AG04450 (cell line): ENCODE measurements around the gene KIF3A. TPM values are rescaled to one million over a fixed set of nuclear protein-coding genes. Genes with fewer than 3 reads are reported as not detected.

Experiments used
- CTCF ChIA-PET: fragments of 300-600, 350-600 bp; formaldehyde crosslinking; extraction: SDS; loops from one replicate; lab custom pipeline; 2022; ENCODE audit warnings: antibody characterized with exemption, inconsistent platforms; lab: Charles Lee
- POLR2A ChIA-PET: fragments of 350-600 bp; formaldehyde crosslinking; extraction: SDS; loops from one replicate; lab custom pipeline; 2021; ENCODE audit warnings: antibody characterized with exemption, inconsistent platforms; lab: Yijun Ruan, JAX
- DNase-seq: peaks from one replicate; pipeline ENCODE4 v3.0.0-alpha.2; 2011; ENCODE audit warnings: low read depth, low spot score
- H3K27ac ChIP-seq: one replicate; pipeline ENCODE4 v1.5.1; 2012; ENCODE audit warnings: low read depth, low read length, control low read depth
- H3K27me3 ChIP-seq: one replicate; pipeline ENCODE4 v1.6.0; 2012; ENCODE audit warnings: low read length; ENCODE audit not compliant: control insufficient read depth, insufficient read depth
- H3K4me3 ChIP-seq: 2 replicates; pipeline ENCODE4 v1.5.1; 2011; ENCODE audit warnings: mild to moderate bottlenecking, low read depth, low read length, control low read depth
- H3K9me3 ChIP-seq: 2 replicates; pipeline ENCODE4 v1.5.1; 2012; ENCODE audit warnings: low read length; ENCODE audit not compliant: control insufficient read depth, insufficient read depth
- polyA plus RNA-seq: library from polyadenylated mRNA; depleted of rRNA; stranded (reverse); fragments of >200 nt; gene quantifications from 2 replicates; pipeline ENCODE4 v1.2.3, GENCODE V29; 2011
- TF ChIP-seq, protein P1 (sequence below): IDR thresholded peaks from 2 replicates; pipeline ENCODE4 v1.5.1; 2011; ENCODE audit warnings: low read depth, low read length, control low read depth, inconsistent platforms

Gene KIF3A
- polyA plus RNA-seq, 1 experiment, result 8.9 TPM

DNA sequence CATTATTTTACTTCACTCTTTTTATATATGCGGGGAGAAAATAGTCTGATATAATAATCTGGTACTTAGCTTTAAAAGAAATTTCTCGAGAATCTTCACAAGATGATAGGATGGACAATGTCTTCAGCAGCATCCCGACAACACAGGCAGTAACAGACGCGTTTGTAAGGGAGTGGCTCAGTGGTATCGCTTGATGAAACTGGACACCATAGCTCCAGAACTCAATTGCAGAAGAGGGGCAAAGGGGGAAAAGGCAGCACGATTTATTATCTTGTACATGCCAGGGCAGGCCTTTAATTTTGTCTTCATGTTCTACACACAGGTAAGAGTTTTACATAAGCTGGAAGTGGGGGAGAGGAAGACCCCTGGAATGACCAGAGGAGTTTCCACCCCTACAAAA, 47.8 kb downstream of the KIF3A start:
- POLR2A ChIA-PET, result no interaction called here
- CTCF ChIA-PET, result interaction anchor here (0.6 kb wide), 1 partner anchor 1350 kb away, joined by 3 read pairs; no protein-coding TSS in a partner anchor
- TF ChIP-seq, protein P1, sequence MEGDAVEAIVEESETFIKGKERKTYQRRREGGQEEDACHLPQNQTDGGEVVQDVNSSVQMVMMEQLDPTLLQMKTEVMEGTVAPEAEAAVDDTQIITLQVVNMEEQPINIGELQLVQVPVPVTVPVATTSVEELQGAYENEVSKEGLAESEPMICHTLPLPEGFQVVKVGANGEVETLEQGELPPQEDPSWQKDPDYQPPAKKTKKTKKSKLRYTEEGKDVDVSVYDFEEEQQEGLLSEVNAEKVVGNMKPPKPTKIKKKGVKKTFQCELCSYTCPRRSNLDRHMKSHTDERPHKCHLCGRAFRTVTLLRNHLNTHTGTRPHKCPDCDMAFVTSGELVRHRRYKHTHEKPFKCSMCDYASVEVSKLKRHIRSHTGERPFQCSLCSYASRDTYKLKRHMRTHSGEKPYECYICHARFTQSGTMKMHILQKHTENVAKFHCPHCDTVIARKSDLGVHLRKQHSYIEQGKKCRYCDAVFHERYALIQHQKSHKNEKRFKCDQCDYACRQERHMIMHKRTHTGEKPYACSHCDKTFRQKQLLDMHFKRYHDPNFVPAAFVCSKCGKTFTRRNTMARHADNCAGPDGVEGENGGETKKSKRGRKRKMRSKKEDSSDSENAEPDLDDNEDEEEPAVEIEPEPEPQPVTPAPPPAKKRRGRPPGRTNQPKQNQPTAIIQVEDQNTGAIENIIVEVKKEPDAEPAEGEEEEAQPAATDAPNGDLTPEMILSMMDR, result no peak
- Histone ChIP-seq H3K9me3 (no peaks in the 10 kb centered on the region), H3K4me3 (no peak overlapping the region), H3K27ac (no peak overlapping the region), H3K27me3 (no peaks in the 10 kb centered on the region)
- no peak for DNase-seq

GRCh38 chr5:132688536-132689339, 48.6 kb downstream of the KIF3A start:
- ChIA-PET CTCF (no interaction called here), POLR2A (no interaction called here)

GRCh38 chr5:132687995-132688394, 49.4 kb downstream of the KIF3A start:
- no peak for DNase-seq
- H3K4me3 ChIP-seq, result no peak overlapping the region
- TF ChIP-seq, protein P1, result no peak
- CTCF ChIA-PET, result no interaction called here
- no peaks in the 10 kb centered on the region for H3K27me3 ChIP-seq
- POLR2A ChIA-PET, result interaction anchor here (0.6 kb wide), 1 partner anchor 304 kb away, joined by 3 read pairs; no protein-coding TSS in a partner anchor
- H3K27ac ChIP-seq, result no peak overlapping the region
- H3K9me3 ChIP-seq, result no peaks in the 10 kb centered on the region

More at GRCh38 chr5:132688536-132689339, 48.6 kb downstream of the KIF3A start:
- Histone ChIP-seq H3K27me3 (no peaks in the 10 kb centered on the region), H3K9me3 (no peaks in the 10 kb centered on the region), H3K4me3 (no peak overlapping the region), H3K27ac (no peak overlapping the region)
- TF ChIP-seq, protein P1, result no peak
- no peak for DNase-seq

- DNase-seq, result no peak
- ChIA-PET CTCF (no interaction called here), POLR2A (no interaction called here)
- no peak overlapping the region for H3K4me3 ChIP-seq
- no peaks in the 10 kb centered on the region for H3K9me3 ChIP-seq
- TF ChIP-seq, protein P1, result no peak
- no peak overlapping the region for H3K27ac ChIP-seq
- no peaks in the 10 kb centered on the region for H3K27me3 ChIP-seq
Observed at GRCh38 chr5:132686193-132686592, 51.2 kb downstream of the KIF3A start.

DNA sequence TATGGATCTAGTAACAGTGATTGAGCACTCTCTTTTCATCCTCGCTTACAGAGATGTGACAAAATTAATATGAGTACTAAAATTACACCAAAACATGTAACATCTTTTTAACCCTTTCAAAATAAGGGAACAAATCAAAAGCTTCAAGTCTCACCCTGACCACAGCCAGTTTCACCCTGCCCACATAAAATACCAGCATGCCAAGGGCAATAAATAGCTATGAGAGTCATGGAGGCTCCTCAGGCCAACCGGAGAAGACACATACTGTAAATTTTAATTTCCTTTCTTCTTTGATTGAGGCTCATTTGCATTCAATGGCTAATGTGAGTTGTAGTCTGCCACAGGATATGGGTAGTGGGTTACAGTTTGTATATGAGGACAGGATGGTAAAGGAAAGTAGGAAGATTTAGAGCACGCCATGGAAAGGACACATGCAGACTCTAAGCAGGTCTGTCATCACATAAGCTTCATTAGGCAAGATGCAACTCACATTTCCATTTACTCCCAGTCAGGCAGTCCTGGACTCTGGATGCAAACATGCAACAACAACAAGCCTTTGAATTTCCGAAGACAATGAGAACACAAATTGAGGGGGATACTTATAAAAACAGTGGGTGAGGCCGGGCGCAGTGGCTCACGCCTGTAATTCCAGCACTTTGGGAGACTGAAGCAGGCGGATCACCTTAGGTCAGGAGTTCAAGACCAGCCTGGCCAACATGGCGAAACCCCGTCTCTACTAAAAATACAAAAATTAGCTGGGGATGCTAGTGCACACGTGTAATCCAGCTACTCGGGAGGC, 52.2 kb downstream of the KIF3A start:
- no peak overlapping the region for H3K27ac ChIP-seq
- DNase-seq, result no peak
- CTCF ChIA-PET, result interaction anchor here (0.8 kb wide), 1 partner anchor 30 kb away, joined by 4 read pairs; no protein-coding TSS in a partner anchor
- no peaks in the 10 kb centered on the region for H3K9me3 ChIP-seq
- POLR2A ChIA-PET, result no interaction called here
- H3K27me3 ChIP-seq, result no peaks in the 10 kb centered on the region
- TF ChIP-seq, protein P1, result no peak
- no peak overlapping the region for H3K4me3 ChIP-seq
